ENCODE data around the gene NKX1-1.

- TF ChIP-seq CTCF (IDR thresholded peaks at IDR 0.05; ENCODE audit: low read depth, low read length) (no peak), POLR2A (IDR thresholded peaks at IDR 0.05; ENCODE audit: extremely low read depth, insufficient read length) (no peak), MAX (IDR thresholded peaks at IDR 0.05; ENCODE audit: low read depth, low read length) (no peak), MYC (IDR thresholded peaks at IDR 0.05; ENCODE audit: low read depth, low read length) (no peak)
Observed at GRCh38 chr4:1354983-1355275, 51.3 kb downstream of the NKX1-1 start.
